Measurements from ENCODE around the gene CUBN.

- TF ChIP-seq CTCF (IDR thresholded peaks at IDR 0.05) (no peak), POLR2A (IDR thresholded peaks at IDR 0.05) (no peak), POLR2AphosphoS5 (IDR thresholded peaks at IDR 0.05) (no peak)
Observed at GRCh38 chr10:17081431-17081830, 48.2 kb downstream of the CUBN start.

All from transverse colon (tissue), 4 donors.